ENCODE measurements around the gene TREH. TPM values are rescaled to one million over a fixed set of nuclear protein-coding genes. Genes with fewer than 3 reads are reported as not detected.

The TREH gene
- total RNA-seq, 4 donors from 2014 or later = not detected

- peaks cover 2 to 72% (median 15%) of the 10 kb centered on the region in 3 donors for H3K36me3 ChIP-seq
- 77 to 81% methylated on average over 7 of the region's 7 CpGs for WGBS, 2 donors
- TF ChIP-seq EP300 (IDR thresholded peaks at IDR 0.05) = no peak
- TF ChIP-seq CTCF (IDR thresholded peaks at IDR 0.05) = no peak
- no peak for TF ChIP-seq POLR2A (IDR thresholded peaks at IDR 0.05)
These were observed 23.8 kb downstream of the TREH start for GRCh38 chr11:118655486-118656190.

GRCh38 chr11:118653684-118654390, 25.6 kb downstream of the TREH start:
- WGBS, 2 donors = 75 to 81% methylated on average over 8 of the region's 8 CpGs
- H3K27me3 ChIP-seq = no peaks in the 10 kb centered on the region
- no peak overlapping the region for H3K4me3 ChIP-seq
- no peak overlapping the region for H3K27ac ChIP-seq
- DNase-seq (ENCODE audit: low spot score in 2 of 2) = no peak
- TF ChIP-seq EP300 (IDR thresholded peaks at IDR 0.05) (no peak), CTCF (IDR thresholded peaks at IDR 0.05) (no peak), POLR2A (IDR thresholded peaks at IDR 0.05) (no peak)
- peaks cover 0 to 2% (median 0%) of the 10 kb centered on the region in 4 donors for H3K4me1 ChIP-seq
- peaks cover 4 to 90% (median 24%) of the 10 kb centered on the region in 3 donors for H3K36me3 ChIP-seq
- no peaks in the 10 kb centered on the region for H3K9me3 ChIP-seq

More at GRCh38 chr11:118655486-118656190, 23.8 kb downstream of the TREH start:
- Histone ChIP-seq H3K27me3 (no peaks in the 10 kb centered on the region), H3K9me3 (no peaks in the 10 kb centered on the region), H3K4me3 (no peak overlapping the region), H3K4me1 (peaks cover 0 to 19% (median 9%) of the 10 kb centered on the region in 4 donors), H3K27ac (no peak overlapping the region)
- DNase-seq (ENCODE audit: low spot score in 2 of 2) = no peak

GRCh38 chr11:118652681-118653181, 26.7 kb downstream of the TREH start:
- 61 to 67% methylated on average over 4 of the region's 4 CpGs for WGBS, 2 donors
- Histone ChIP-seq H3K27ac (no peak overlapping the region), H3K4me1 (no peaks in the 10 kb centered on the region), H3K36me3 (peaks cover 7 to 98% (median 24%) of the 10 kb centered on the region in 3 donors), H3K27me3 (no peaks in the 10 kb centered on the region), H3K4me3 (no peak overlapping the region), H3K9me3 (no peaks in the 10 kb centered on the region)
- TF ChIP-seq POLR2A (IDR thresholded peaks at IDR 0.05) (no peak), CTCF (IDR thresholded peaks at IDR 0.05) (no peak), EP300 (IDR thresholded peaks at IDR 0.05) (no peak)
- no peak for DNase-seq (ENCODE audit: low spot score in 2 of 2)

GRCh38 chr11:118651820-118652219, 27.6 kb downstream of the TREH start:
- H3K27ac ChIP-seq = no peak overlapping the region
- H3K4me3 ChIP-seq = no peak overlapping the region
- peaks cover 8 to 98% (median 24%) of the 10 kb centered on the region in 3 donors for H3K36me3 ChIP-seq
- no peak for DNase-seq (ENCODE audit: low spot score in 2 of 2)
- H3K27me3 ChIP-seq = no peaks in the 10 kb centered on the region
- no peaks in the 10 kb centered on the region for H3K9me3 ChIP-seq
- 83 to 86% methylated on average over 3 of the region's 3 CpGs for WGBS, 2 donors
- H3K4me1 ChIP-seq = no peaks in the 10 kb centered on the region
- TF ChIP-seq EP300 (IDR thresholded peaks at IDR 0.05) (no peak), CTCF (IDR thresholded peaks at IDR 0.05) (no peak), POLR2A (IDR thresholded peaks at IDR 0.05) (no peak)

- no peak overlapping the region for H3K27ac ChIP-seq
- no peaks in the 10 kb centered on the region for H3K27me3 ChIP-seq
- no peaks in the 10 kb centered on the region for H3K9me3 ChIP-seq
- WGBS, 2 donors = 89 to 94% methylated on average over 6 to 8 of the region's 8 CpGs
- peaks cover 8 to 96% (median 16%) of the 10 kb centered on the region in 3 donors for H3K36me3 ChIP-seq
- H3K4me3 ChIP-seq = no peak overlapping the region
- peaks cover 0 to 4% (median 0%) of the 10 kb centered on the region in 4 donors for H3K4me1 ChIP-seq
- TF ChIP-seq POLR2A (IDR thresholded peaks at IDR 0.05) (no peak), CTCF (IDR thresholded peaks at IDR 0.05) (no peak), EP300 (IDR thresholded peaks at IDR 0.05) (no peak)
- no peak for DNase-seq (ENCODE audit: low spot score in 2 of 2)
These were observed 29.1 kb downstream of the TREH start for GRCh38 chr11:118650366-118650765.
